ENCODE measurements around the gene ADGRL4.

ADGRL4 gene

DNA sequence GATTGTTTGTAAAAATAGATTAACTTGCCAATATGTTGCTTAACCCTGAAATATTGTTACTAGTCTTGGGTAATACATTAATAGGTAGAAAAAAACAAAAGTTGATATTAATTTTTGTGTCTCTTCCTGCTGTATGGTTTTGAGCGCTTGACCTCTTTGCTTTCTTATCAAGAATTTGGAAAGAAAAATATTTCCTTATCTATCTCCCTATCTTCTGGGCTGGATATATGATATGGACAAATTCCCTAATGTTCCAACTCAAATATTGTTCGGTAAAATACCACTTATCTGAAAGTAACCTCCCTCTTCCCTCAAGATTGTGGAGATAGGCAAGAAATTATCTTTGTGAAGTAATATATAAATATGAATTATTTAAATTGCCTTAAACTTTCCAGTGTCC is 57.3 kb downstream of the ADGRL4 start:
- no peaks in the 10 kb centered on the region for H3K36me3 ChIP-seq (ENCODE audit: control insufficient read depth, insufficient read depth, low read length)
- no peaks in the 10 kb centered on the region for H3K4me1 ChIP-seq (ENCODE audit: control insufficient read depth, insufficient read depth, low read length, poor library complexity, severe bottlenecking)
- no peaks in the 10 kb centered on the region for H3K9me3 ChIP-seq (ENCODE audit: control insufficient read depth, low read length)
- no CpG with 5 or more reads among the region's 2 CpGs for WGBS, 2 experiments (ENCODE audit: insufficient coverage in 2 of 2)
- H3K4me3 ChIP-seq (ENCODE audit: extremely low read depth, insufficient read depth, low read length, poor library complexity, severe bottlenecking), result no peak overlapping the region
- H3K27ac ChIP-seq (ENCODE audit: low read depth, low read length, severe bottlenecking), result no peak overlapping the region

DNA sequence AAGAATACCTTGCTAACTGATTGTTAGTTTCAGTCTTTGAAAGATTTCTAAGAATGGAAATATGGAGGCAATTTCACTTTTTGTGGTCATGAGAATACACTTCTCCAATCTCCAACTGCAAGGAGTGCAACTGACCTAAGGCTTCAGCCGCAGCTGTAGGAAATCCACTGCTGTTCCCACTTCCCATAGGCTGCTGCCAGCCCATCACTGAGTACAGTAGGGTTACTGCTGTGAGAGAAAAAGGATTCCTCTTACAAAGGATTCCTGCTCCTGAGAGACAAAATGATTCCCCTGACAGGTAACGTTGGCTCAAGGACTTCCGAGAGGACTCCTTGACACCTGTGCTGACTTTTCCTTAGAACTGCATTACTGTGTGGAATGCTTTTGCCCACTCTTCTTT is 87.4 kb downstream of the ADGRL4 start:
- H3K27ac ChIP-seq (ENCODE audit: low read depth, low read length, severe bottlenecking), result no peak overlapping the region
- no peaks in the 10 kb centered on the region for H3K9me3 ChIP-seq (ENCODE audit: control insufficient read depth, low read length)
- H3K4me3 ChIP-seq (ENCODE audit: extremely low read depth, insufficient read depth, low read length, poor library complexity, severe bottlenecking), result no peak overlapping the region
- 83% methylated on average over 2 of the region's 3 CpGs; no CpG with 5 or more reads in 1 of the 2 experiments for WGBS, 2 experiments (ENCODE audit: insufficient coverage in 2 of 2)
- peaks cover 14% of the 10 kb centered on the region for H3K36me3 ChIP-seq (ENCODE audit: control insufficient read depth, insufficient read depth, low read length)
- H3K4me1 ChIP-seq (ENCODE audit: control insufficient read depth, insufficient read depth, low read length, poor library complexity, severe bottlenecking), result no peaks in the 10 kb centered on the region

DNA sequence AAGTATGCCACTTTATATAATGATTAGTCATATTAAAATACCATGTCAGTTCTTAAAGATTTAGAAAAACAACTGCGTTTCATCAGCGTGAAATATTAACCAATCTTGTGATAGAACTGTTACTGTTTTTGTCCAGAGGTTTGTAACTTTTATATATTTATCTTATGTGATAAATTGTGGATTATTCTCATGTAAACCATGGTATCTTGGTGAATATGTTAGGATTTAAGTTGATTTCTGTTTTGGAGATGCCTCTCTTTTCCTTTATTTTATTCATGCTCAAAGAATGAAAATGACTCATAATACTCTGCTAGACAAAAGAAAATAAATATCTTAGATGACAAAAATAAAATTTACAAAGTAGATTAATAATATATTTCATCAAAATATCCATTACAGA is 88.4 kb downstream of the ADGRL4 start:
- no CpG with 5 or more reads among the region's 2 CpGs for WGBS, 2 experiments (ENCODE audit: insufficient coverage in 2 of 2)
- H3K4me1 ChIP-seq (ENCODE audit: control insufficient read depth, insufficient read depth, low read length, poor library complexity, severe bottlenecking), result no peaks in the 10 kb centered on the region
- peaks cover 16% of the 10 kb centered on the region for H3K36me3 ChIP-seq (ENCODE audit: control insufficient read depth, insufficient read depth, low read length)
- H3K4me3 ChIP-seq (ENCODE audit: extremely low read depth, insufficient read depth, low read length, poor library complexity, severe bottlenecking), result no peak overlapping the region
- no peaks in the 10 kb centered on the region for H3K9me3 ChIP-seq (ENCODE audit: control insufficient read depth, low read length)
- no peak overlapping the region for H3K27ac ChIP-seq (ENCODE audit: low read depth, low read length, severe bottlenecking)

DNA sequence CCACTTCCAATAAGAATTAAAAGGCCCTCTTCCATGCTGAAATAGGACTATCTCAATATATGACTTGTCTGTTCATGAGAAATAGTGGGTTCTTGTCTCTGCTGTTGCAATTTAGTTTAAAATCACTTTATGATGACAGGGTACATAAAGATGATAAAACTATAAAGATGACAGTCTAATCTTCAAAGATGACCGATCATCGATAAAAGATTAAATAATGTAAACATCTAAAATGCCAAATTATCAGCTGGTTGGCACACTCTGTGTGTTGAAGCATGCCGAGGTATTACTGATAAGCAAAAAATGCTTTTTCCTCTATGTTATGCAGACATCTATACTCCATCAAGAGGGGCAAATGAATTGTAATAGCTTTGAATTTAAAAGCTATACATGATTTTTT is 89.5 kb downstream of the ADGRL4 start:
- no peaks in the 10 kb centered on the region for H3K9me3 ChIP-seq (ENCODE audit: control insufficient read depth, low read length)
- no peak overlapping the region for H3K27ac ChIP-seq (ENCODE audit: low read depth, low read length, severe bottlenecking)
- peaks cover 17% of the 10 kb centered on the region for H3K36me3 ChIP-seq (ENCODE audit: control insufficient read depth, insufficient read depth, low read length)
- 60 to 100% methylated on average over 1 to 2 of the region's 3 CpGs for WGBS, 2 experiments (ENCODE audit: insufficient coverage in 2 of 2)
- no peaks in the 10 kb centered on the region for H3K4me1 ChIP-seq (ENCODE audit: control insufficient read depth, insufficient read depth, low read length, poor library complexity, severe bottlenecking)
- H3K4me3 ChIP-seq (ENCODE audit: extremely low read depth, insufficient read depth, low read length, poor library complexity, severe bottlenecking), result no peak overlapping the region

- Histone ChIP-seq H3K9me3 (ENCODE audit: control insufficient read depth, low read length) (no peaks in the 10 kb centered on the region), H3K27ac (ENCODE audit: low read depth, low read length, severe bottlenecking) (no peak overlapping the region), H3K4me1 (ENCODE audit: control insufficient read depth, insufficient read depth, low read length, poor library complexity, severe bottlenecking) (no peaks in the 10 kb centered on the region), H3K36me3 (ENCODE audit: control insufficient read depth, insufficient read depth, low read length) (peaks cover 17% of the 10 kb centered on the region), H3K4me3 (ENCODE audit: extremely low read depth, insufficient read depth, low read length, poor library complexity, severe bottlenecking) (no peak overlapping the region)
- no CpG with 5 or more reads among the region's 2 CpGs for WGBS, 2 experiments (ENCODE audit: insufficient coverage in 2 of 2)
Observed at GRCh38 chr1:78913950-78914349, 92.6 kb downstream of the ADGRL4 start.

DNA sequence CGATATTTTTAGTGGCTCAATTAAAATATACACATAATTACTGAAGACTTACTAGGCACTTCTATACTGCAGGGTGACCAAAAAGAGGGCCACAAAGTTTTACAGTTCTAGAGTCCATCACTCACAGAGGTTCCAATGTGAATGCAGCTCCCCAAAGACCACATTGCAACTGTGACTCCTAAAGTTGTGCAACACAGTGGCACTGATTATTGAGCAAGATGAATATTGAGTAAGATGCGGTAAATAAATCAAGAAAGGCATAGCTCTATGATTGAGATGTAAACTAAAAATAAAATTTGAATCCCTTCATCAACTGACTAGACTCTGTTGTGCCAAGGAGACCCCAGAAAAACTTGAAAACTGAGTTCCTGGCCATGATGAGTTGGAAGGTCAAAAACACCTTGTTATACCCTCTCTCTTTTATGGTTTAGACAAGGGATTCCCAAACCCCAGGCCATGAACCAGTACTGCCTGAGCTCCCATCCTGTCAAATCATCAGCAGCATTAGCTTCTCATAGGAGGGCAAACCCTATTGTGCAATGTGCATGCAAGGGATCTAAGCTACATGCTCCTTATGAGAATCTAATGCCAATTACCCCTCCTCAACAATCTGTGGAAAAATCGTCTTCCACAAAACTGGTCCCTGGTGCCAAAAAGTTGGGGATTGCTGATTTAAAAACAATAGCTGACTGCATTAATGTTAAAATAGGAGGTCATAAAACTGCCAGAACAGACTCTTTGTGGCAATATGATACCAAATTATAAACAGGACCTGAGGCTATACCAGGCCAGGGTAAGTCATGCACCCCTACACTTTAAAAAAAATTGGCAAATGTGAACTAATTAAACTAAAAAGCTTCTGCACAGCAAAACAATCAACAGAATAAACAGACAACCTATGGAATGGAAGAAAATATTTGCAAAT is 94.3 kb downstream of the ADGRL4 start:
- WGBS, 2 experiments (ENCODE audit: insufficient coverage in 2 of 2), result 100% methylated on average over 1 of the region's 3 CpGs; no CpG with 5 or more reads in 1 of the 2 experiments
- no peaks in the 10 kb centered on the region for H3K9me3 ChIP-seq (ENCODE audit: control insufficient read depth, low read length)
- no peak overlapping the region for H3K27ac ChIP-seq (ENCODE audit: low read depth, low read length, severe bottlenecking)
- H3K36me3 ChIP-seq (ENCODE audit: control insufficient read depth, insufficient read depth, low read length), result peaks cover 13% of the 10 kb centered on the region
- no peaks in the 10 kb centered on the region for H3K4me1 ChIP-seq (ENCODE audit: control insufficient read depth, insufficient read depth, low read length, poor library complexity, severe bottlenecking)
- no peak overlapping the region for H3K4me3 ChIP-seq (ENCODE audit: extremely low read depth, insufficient read depth, low read length, poor library complexity, severe bottlenecking)

DNA sequence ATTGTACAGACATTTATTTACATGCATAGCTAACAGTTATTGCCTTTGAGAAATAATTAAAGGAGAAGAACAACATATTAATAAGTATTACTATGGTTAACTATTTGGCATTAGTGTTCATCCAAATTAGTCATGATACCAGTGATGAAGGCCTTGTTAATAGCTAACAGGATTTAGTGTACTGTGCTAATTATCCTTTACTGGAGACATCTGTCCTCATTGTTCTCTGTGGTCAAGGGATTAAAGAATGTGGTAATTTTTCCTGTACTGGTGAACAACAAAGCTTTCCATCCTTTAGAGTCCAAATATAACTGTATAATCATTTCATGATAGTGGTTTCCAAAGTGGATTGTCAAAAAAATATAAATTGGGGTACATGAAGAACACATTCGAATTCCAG is 103.9 kb downstream of the ADGRL4 start:
- H3K4me1 ChIP-seq (ENCODE audit: control insufficient read depth, insufficient read depth, low read length, poor library complexity, severe bottlenecking), result no peaks in the 10 kb centered on the region
- WGBS, 2 experiments (ENCODE audit: insufficient coverage in 2 of 2), result no CpG with 5 or more reads among the region's 1 CpG
- no peak overlapping the region for H3K27ac ChIP-seq (ENCODE audit: low read depth, low read length, severe bottlenecking)
- no peak overlapping the region for H3K4me3 ChIP-seq (ENCODE audit: extremely low read depth, insufficient read depth, low read length, poor library complexity, severe bottlenecking)
- H3K36me3 ChIP-seq (ENCODE audit: control insufficient read depth, insufficient read depth, low read length), result peaks cover 10% of the 10 kb centered on the region
- H3K9me3 ChIP-seq (ENCODE audit: control insufficient read depth, low read length), result no peaks in the 10 kb centered on the region

GRCh38 chr1:78894811-78895210 is 111.7 kb downstream of the ADGRL4 start:
- no CpG with 5 or more reads among the region's 2 CpGs for WGBS, 2 experiments (ENCODE audit: insufficient coverage in 2 of 2)
- Histone ChIP-seq H3K27ac (ENCODE audit: low read depth, low read length, severe bottlenecking) (no peak overlapping the region), H3K4me3 (ENCODE audit: extremely low read depth, insufficient read depth, low read length, poor library complexity, severe bottlenecking) (no peak overlapping the region), H3K9me3 (ENCODE audit: control insufficient read depth, low read length) (no peaks in the 10 kb centered on the region), H3K36me3 (ENCODE audit: control insufficient read depth, insufficient read depth, low read length) (peaks cover 2% of the 10 kb centered on the region), H3K4me1 (ENCODE audit: control insufficient read depth, insufficient read depth, low read length, poor library complexity, severe bottlenecking) (no peaks in the 10 kb centered on the region)

GRCh38 chr1:78892260-78892840 is 114.2 kb downstream of the ADGRL4 start:
- no peaks in the 10 kb centered on the region for H3K4me1 ChIP-seq (ENCODE audit: control insufficient read depth, insufficient read depth, low read length, poor library complexity, severe bottlenecking)
- H3K4me3 ChIP-seq (ENCODE audit: extremely low read depth, insufficient read depth, low read length, poor library complexity, severe bottlenecking), result no peak overlapping the region
- H3K27ac ChIP-seq (ENCODE audit: low read depth, low read length, severe bottlenecking), result no peak overlapping the region
- 89 to 90% methylated on average over 1 to 2 of the region's 3 CpGs for WGBS, 2 experiments (ENCODE audit: insufficient coverage in 2 of 2)
- H3K36me3 ChIP-seq (ENCODE audit: control insufficient read depth, insufficient read depth, low read length), result no peaks in the 10 kb centered on the region
- H3K9me3 ChIP-seq (ENCODE audit: control insufficient read depth, low read length), result no peaks in the 10 kb centered on the region

GRCh38 chr1:78887458-78887857 is 119.1 kb downstream of the ADGRL4 start:
- no CpG with 5 or more reads among the region's 2 CpGs for WGBS, 2 experiments (ENCODE audit: insufficient coverage in 2 of 2)
- no peak overlapping the region for H3K27ac ChIP-seq (ENCODE audit: low read depth, low read length, severe bottlenecking)
- H3K36me3 ChIP-seq (ENCODE audit: control insufficient read depth, insufficient read depth, low read length), result no peaks in the 10 kb centered on the region
- H3K4me1 ChIP-seq (ENCODE audit: control insufficient read depth, insufficient read depth, low read length, poor library complexity, severe bottlenecking), result no peaks in the 10 kb centered on the region
- no peak overlapping the region for H3K4me3 ChIP-seq (ENCODE audit: extremely low read depth, insufficient read depth, low read length, poor library complexity, severe bottlenecking)
- H3K9me3 ChIP-seq (ENCODE audit: control insufficient read depth, low read length), result no peaks in the 10 kb centered on the region
